ENCODE measurements around the gene CHST8.
"Not testable (repeated sequence)": the region's sequence is repeated elsewhere in the genome, so short reads cannot be mapped to it uniquely, and the experiment has no call there.

The CHST8 gene

GRCh38 chr19:33646306-33646705 lies 24.6 kb downstream of the CHST8 start:
- DNase-seq = no peak

GRCh38 chr19:33647146-33647545 lies 25.4 kb downstream of the CHST8 start:
- no peak for DNase-seq

GRCh38 chr19:33649627-33650305 lies 28.0 kb downstream of the CHST8 start:
- DNase-seq = no peak

- DNase-seq = no peak
These were observed 31.9 kb downstream of the CHST8 start for GRCh38 chr19:33653684-33654083.

GRCh38 chr19:33654840-33655508 lies 33.2 kb downstream of the CHST8 start:
- DNase-seq = no peak

- DNase-seq = no peak
These were observed 38.1 kb downstream of the CHST8 start for GRCh38 chr19:33659835-33660234.

GRCh38 chr19:33660410-33661124 lies 38.8 kb downstream of the CHST8 start:
- DNase-seq = no peak

GRCh38 chr19:33661336-33661735 lies 39.6 kb downstream of the CHST8 start:
- DNase-seq = no peak

GRCh38 chr19:33662391-33663092 lies 40.8 kb downstream of the CHST8 start:
- no peak for DNase-seq

- DNase-seq = not testable (repeated sequence)
These were observed 41.6 kb downstream of the CHST8 start for GRCh38 chr19:33663316-33663715.

- DNase-seq = no peak
These were observed 43.0 kb downstream of the CHST8 start for GRCh38 chr19:33664744-33665143.

- no peak for DNase-seq
These were observed 44.2 kb downstream of the CHST8 start for GRCh38 chr19:33665776-33666595.

GRCh38 chr19:33667141-33667650 lies 45.4 kb downstream of the CHST8 start:
- no peak for DNase-seq

- DNase-seq = no peak
These were observed 46.1 kb downstream of the CHST8 start for GRCh38 chr19:33667881-33668280.

GRCh38 chr19:33668968-33669367 lies 47.2 kb downstream of the CHST8 start:
- DNase-seq = no peak

GRCh38 chr19:33669376-33669775 lies 47.6 kb downstream of the CHST8 start:
- no peak for DNase-seq

- no peak for DNase-seq
These were observed 48.6 kb downstream of the CHST8 start for GRCh38 chr19:33670398-33670797.

GRCh38 chr19:33671211-33671610 lies 49.5 kb downstream of the CHST8 start:
- DNase-seq = no peak

- no peak for DNase-seq
These were observed 51.6 kb downstream of the CHST8 start for GRCh38 chr19:33673258-33673875.

- DNase-seq = peak; percentile 78
These were observed 52.4 kb downstream of the CHST8 start for GRCh38 chr19:33673996-33674625.
